Keratinocyte (primary cell): ENCODE measurements around the gene HPSE2. TPM values are rescaled to one million over a fixed set of nuclear protein-coding genes. Genes with fewer than 3 reads are reported as not detected.

Experiments used
- DNase-seq: peaks from one replicate; pipeline ENCODE4 v3.0.0-alpha.2; 2011; ENCODE audit warnings: low read depth, missing footprints, low spot score
- FAIRE-seq: peaks from 2 replicates; lab custom pipeline; 2011; peaks lifted over from hg19 to GRCh38; lab: Jason Lieb, UNC
- H2AFZ ChIP-seq: 2 replicates; pipeline ENCODE4 v1.6.0; 2012; ENCODE audit warnings: low read length, control low read depth, inconsistent platforms; ENCODE audit not compliant: control insufficient read depth
- H3K27ac ChIP-seq: 2 replicates; pipeline ENCODE4 v1.5.1; 2011; ENCODE audit warnings: low read length; ENCODE audit not compliant: control insufficient read depth, insufficient read depth
- H3K27me3 ChIP-seq: 3 replicates; pipeline ENCODE4 v1.6.0; 2011; ENCODE audit warnings: low read length; ENCODE audit not compliant: control insufficient read depth, insufficient read depth; ENCODE audit errors: extremely low read depth
- H3K36me3 ChIP-seq, 2 experiments: 2 replicates in 1 of 2; 3 replicates in 1 of 2; pipeline ENCODE4 v1.5.1; 2011; ENCODE audit warnings: low read length in 2 of 2, mild to moderate bottlenecking in 1 of 2; ENCODE audit not compliant: control insufficient read depth in 2 of 2, insufficient read depth in 2 of 2; ENCODE audit errors: extremely low read depth in 1 of 2
- H3K4me1 ChIP-seq: 3 replicates; pipeline ENCODE4 v1.5.1; 2011; ENCODE audit warnings: low read length; ENCODE audit not compliant: control insufficient read depth, insufficient read depth; ENCODE audit errors: extremely low read depth
- H3K4me2 ChIP-seq: 3 replicates; pipeline ENCODE4 v1.6.0; 2011; ENCODE audit warnings: low read depth, low read length; ENCODE audit not compliant: control insufficient read depth, insufficient read depth; ENCODE audit errors: extremely low read depth
- H3K4me3 ChIP-seq, 3 experiments: fragments of 200-600 bp in 1 of 3; sonication (generic) in 1 of 3; 2 replicates in 2 of 3; 3 replicates in 1 of 3; pipeline ENCODE4 v1.5.1; 2011 to 2016; ENCODE audit warnings: low read length in 3 of 3, mild to moderate bottlenecking in 3 of 3, control low read depth in 2 of 3, inconsistent platforms in 1 of 3, low read depth in 1 of 3, mixed read lengths in 1 of 3, mixed run types in 1 of 3, moderate library complexity in 1 of 3; ENCODE audit not compliant: control insufficient read depth in 2 of 3, insufficient read depth in 2 of 3; ENCODE audit errors: extremely low read depth in 1 of 3
- H3K79me2 ChIP-seq: 2 replicates; pipeline ENCODE4 v1.6.0; 2012; ENCODE audit warnings: low read length; ENCODE audit not compliant: control insufficient read depth, insufficient read depth
- H3K9ac ChIP-seq: 3 replicates; pipeline ENCODE4 v1.6.0; 2011; ENCODE audit warnings: low read length; ENCODE audit not compliant: control insufficient read depth, insufficient read depth; ENCODE audit errors: extremely low read depth
- H3K9me1 ChIP-seq: 3 replicates; pipeline ENCODE4 v1.6.0; 2011; ENCODE audit warnings: low read length; ENCODE audit not compliant: control insufficient read depth, insufficient read depth; ENCODE audit errors: extremely low read depth
- H3K9me3 ChIP-seq: 2 replicates; pipeline ENCODE4 v1.5.1; 2012; ENCODE audit warnings: low read depth, low read length; ENCODE audit not compliant: control insufficient read depth
- H4K20me1 ChIP-seq: 3 replicates; pipeline ENCODE4 v1.6.0; 2011; ENCODE audit warnings: low read length; ENCODE audit not compliant: control insufficient read depth, insufficient read depth; ENCODE audit errors: extremely low read depth
- EZH2 ChIP-seq: IDR thresholded peaks from one replicate; pipeline ENCODE4 v1.6.1; 2012; ENCODE audit warnings: inconsistent platforms, mild to moderate bottlenecking, low read length, moderate library complexity
- dilution Hi-C: fragments of 300-500 bp; cut with MboI; formaldehyde crosslinking; loops from one replicate; pipeline ENCODE4 v1.7.0; 2020; ENCODE audit warnings: low sequenced_read_pairs; ENCODE audit not compliant: extremely low pct_ligation_motif_present
- polyA plus RNA-seq, 5 experiments: library from polyadenylated mRNA; depleted of rRNA in 3 of 5; stranded (reverse) in 3 of 5; stranded (forward) in 1 of 5; unstranded in 1 of 5; fragments of >200 nt; gene quantifications; 1 replicate in 1 of 5; 2 replicates in 3 of 5; 3 replicates in 1 of 5; pipeline versions ENCODE4 v1.2.1 to v1.2.3, GENCODE V29; 2011 to 2012; ENCODE audit warnings: missing spikeins in 2 of 5, low read depth in 1 of 5, low replicate concordance in 1 of 5
- TF ChIP-seq, protein P1 (sequence below), 3 experiments: IDR thresholded peaks in 1 of 3; conservative IDR thresholded peaks in 1 of 3; optimal IDR thresholded peaks in 1 of 3; 2 replicates in 2 of 3; 3 replicates in 1 of 3; pipeline versions ENCODE3 to v1.5.1; 2011; ENCODE audit warnings: low read length in 3 of 3, mild to moderate bottlenecking in 3 of 3, moderate library complexity in 2 of 3, control low read depth in 1 of 3, inconsistent platforms in 1 of 3; ENCODE audit not compliant: insufficient read depth in 2 of 3; ENCODE audit errors: extremely low read depth in 1 of 3

Gene HPSE2
- polyA plus RNA-seq, 1 donor (not counting 4 experiments of a cell fraction or from before 2014, with no cell fraction given), result 0.01 TPM

- H3K9ac ChIP-seq, result no peak overlapping the region
- H3K9me1 ChIP-seq, result no peaks in the 10 kb centered on the region
- no peak for DNase-seq
- no peak overlapping the region for H2AFZ ChIP-seq
- H3K4me1 ChIP-seq, result no peaks in the 10 kb centered on the region
- no peak overlapping the region for H3K27ac ChIP-seq
- no peaks in the 10 kb centered on the region for H3K27me3 ChIP-seq
- no peak overlapping the region for H3K4me2 ChIP-seq
- no peak overlapping the region for H3K4me3 ChIP-seq
- H3K36me3 ChIP-seq, result no peaks in the 10 kb centered on the region
- no peaks in the 10 kb centered on the region for H3K79me2 ChIP-seq
- TF ChIP-seq EZH2, result no peak
- TF ChIP-seq, protein P1, sequence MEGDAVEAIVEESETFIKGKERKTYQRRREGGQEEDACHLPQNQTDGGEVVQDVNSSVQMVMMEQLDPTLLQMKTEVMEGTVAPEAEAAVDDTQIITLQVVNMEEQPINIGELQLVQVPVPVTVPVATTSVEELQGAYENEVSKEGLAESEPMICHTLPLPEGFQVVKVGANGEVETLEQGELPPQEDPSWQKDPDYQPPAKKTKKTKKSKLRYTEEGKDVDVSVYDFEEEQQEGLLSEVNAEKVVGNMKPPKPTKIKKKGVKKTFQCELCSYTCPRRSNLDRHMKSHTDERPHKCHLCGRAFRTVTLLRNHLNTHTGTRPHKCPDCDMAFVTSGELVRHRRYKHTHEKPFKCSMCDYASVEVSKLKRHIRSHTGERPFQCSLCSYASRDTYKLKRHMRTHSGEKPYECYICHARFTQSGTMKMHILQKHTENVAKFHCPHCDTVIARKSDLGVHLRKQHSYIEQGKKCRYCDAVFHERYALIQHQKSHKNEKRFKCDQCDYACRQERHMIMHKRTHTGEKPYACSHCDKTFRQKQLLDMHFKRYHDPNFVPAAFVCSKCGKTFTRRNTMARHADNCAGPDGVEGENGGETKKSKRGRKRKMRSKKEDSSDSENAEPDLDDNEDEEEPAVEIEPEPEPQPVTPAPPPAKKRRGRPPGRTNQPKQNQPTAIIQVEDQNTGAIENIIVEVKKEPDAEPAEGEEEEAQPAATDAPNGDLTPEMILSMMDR (optimal IDR thresholded peaks at IDR 0.05 in 1 of 3, IDR thresholded peaks at IDR 0.05 in 1 of 3, conservative IDR thresholded peaks at IDR 0.05 in 1 of 3; ENCODE audit: extremely low read depth in 1 of 3, insufficient read depth in 2 of 3, low read length in 3 of 3), result no peak
- FAIRE-seq, result no peak
- dilution Hi-C loops, result no loop called here
- no peaks in the 10 kb centered on the region for H4K20me1 ChIP-seq
- no peaks in the 10 kb centered on the region for H3K9me3 ChIP-seq
Observed at GRCh38 chr10:99045671-99046070, 190.0 kb downstream of the HPSE2 start.

- no peak overlapping the region for H3K4me2 ChIP-seq
- H3K9me1 ChIP-seq, result no peaks in the 10 kb centered on the region
- no peaks in the 10 kb centered on the region for H3K4me1 ChIP-seq
- H3K4me3 ChIP-seq, result no peak overlapping the region
- TF ChIP-seq, protein P1 (optimal IDR thresholded peaks at IDR 0.05 in 1 of 3, IDR thresholded peaks at IDR 0.05 in 1 of 3, conservative IDR thresholded peaks at IDR 0.05 in 1 of 3; ENCODE audit: extremely low read depth in 1 of 3, insufficient read depth in 2 of 3, low read length in 3 of 3), result no peak
- TF ChIP-seq EZH2, result no peak
- no peaks in the 10 kb centered on the region for H3K9me3 ChIP-seq
- no peaks in the 10 kb centered on the region for H3K79me2 ChIP-seq
- no peak overlapping the region for H3K27ac ChIP-seq
- H3K36me3 ChIP-seq, result no peaks in the 10 kb centered on the region
- FAIRE-seq, result no peak
- dilution Hi-C loops, result no loop called here
- H3K9ac ChIP-seq, result no peak overlapping the region
- no peak overlapping the region for H2AFZ ChIP-seq
- H3K27me3 ChIP-seq, result no peaks in the 10 kb centered on the region
- DNase-seq, result no peak
- H4K20me1 ChIP-seq, result no peaks in the 10 kb centered on the region
Observed at GRCh38 chr10:99042051-99042771, 193.4 kb downstream of the HPSE2 start.
